Measurements from ENCODE around the gene CFAP46.

DNA sequence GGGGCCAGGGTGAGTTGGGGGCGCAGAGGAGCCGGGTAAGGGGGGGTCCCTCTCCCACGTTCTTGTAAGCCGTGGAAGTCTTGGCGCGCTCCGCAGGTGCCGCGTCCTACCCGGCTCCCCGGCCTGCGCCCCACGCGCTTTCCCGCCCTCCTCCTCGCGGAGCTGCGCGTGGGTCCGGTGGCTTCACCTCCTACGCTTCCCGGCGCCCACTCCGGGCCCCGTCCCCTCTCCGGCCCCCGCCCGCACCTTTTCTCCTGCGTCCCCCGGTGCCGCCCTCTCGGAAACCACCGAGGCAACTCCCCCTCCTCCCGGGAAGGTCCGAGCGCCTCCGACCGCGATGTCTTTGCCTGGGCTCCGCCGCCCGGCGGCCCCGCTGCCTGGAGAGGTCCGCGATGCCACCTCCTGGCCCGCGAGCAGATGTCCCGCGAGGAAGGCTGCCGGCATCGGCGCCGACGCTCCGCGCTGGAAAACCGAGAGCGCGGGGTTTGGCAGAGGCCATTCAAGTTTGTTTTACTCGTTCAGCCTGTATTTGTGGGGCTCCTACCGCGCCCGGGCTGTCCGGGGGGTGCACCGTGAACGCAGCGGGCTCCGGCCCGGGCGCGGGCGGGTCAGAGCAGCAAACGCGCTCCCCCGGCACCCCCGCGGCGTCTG is 154.1 kb downstream of the CFAP46 start:
- TF ChIP-seq, protein P1, sequence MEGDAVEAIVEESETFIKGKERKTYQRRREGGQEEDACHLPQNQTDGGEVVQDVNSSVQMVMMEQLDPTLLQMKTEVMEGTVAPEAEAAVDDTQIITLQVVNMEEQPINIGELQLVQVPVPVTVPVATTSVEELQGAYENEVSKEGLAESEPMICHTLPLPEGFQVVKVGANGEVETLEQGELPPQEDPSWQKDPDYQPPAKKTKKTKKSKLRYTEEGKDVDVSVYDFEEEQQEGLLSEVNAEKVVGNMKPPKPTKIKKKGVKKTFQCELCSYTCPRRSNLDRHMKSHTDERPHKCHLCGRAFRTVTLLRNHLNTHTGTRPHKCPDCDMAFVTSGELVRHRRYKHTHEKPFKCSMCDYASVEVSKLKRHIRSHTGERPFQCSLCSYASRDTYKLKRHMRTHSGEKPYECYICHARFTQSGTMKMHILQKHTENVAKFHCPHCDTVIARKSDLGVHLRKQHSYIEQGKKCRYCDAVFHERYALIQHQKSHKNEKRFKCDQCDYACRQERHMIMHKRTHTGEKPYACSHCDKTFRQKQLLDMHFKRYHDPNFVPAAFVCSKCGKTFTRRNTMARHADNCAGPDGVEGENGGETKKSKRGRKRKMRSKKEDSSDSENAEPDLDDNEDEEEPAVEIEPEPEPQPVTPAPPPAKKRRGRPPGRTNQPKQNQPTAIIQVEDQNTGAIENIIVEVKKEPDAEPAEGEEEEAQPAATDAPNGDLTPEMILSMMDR (IDR thresholded peaks at IDR 0.05 in 8 of 11, conservative IDR thresholded peaks at IDR 0.05 in 3 of 11) = no peak
- TF ChIP-seq POLR2A (IDR thresholded peaks at IDR 0.05) (no peak), POLR2AphosphoS5 (IDR thresholded peaks at IDR 0.05) (no peak)

All from spleen (tissue), 7 donors.